Activated T-cell treated with anti-CD3 and anti-CD28 coated beads for 1 hour (primary cell): ENCODE measurements around the gene PSMG2.
"Not testable (repeated sequence)": the region's sequence is repeated elsewhere in the genome, so short reads cannot be mapped to it uniquely, and the experiment has no call there.

ENCODE experiments used
- DNase-seq: peaks from one replicate; pipeline ENCODE4 v3.0.0-alpha.2; 2020; ENCODE audit warnings: low read depth

Gene PSMG2

DNA sequence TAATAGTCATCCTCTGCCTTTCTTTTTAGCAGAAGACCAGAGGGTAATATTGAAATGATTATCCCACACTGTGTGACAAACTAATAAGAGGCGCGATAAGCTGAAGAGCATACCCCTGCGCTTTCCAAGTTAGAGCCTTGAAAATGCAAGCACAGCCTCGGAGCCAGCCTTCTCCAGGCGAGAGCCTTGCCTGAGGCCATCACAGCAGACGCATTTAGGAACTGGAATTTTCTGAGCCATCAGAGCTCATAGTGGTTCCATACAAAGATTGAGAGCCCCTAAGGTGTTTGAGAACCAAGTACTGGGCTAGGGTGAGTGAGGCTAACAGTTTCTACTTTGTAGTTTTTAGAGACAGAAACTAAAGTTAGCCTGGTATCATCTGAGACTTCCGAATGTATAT, 19.9 kb downstream of the PSMG2 start:
- no peak for DNase-seq

DNA sequence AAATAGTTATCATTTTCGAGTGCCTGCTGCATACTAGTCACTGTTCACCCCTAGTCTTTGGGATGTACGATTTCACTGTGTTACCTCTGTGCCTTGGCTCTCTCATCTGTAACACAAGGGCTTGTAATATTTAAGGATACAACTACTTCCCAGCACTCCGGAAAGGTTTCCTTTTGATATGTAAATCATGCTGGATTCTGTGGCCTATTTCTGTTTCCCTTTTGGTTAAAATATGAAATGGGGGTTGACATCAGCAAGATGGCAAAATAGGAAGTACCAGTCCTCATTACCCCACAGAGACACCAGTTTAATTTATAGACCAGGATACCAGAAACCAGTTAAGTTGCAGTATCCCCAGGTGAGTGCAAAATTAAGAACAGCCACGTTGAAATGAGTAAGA, 23.5 kb downstream of the PSMG2 start:
- no peak for DNase-seq

DNA sequence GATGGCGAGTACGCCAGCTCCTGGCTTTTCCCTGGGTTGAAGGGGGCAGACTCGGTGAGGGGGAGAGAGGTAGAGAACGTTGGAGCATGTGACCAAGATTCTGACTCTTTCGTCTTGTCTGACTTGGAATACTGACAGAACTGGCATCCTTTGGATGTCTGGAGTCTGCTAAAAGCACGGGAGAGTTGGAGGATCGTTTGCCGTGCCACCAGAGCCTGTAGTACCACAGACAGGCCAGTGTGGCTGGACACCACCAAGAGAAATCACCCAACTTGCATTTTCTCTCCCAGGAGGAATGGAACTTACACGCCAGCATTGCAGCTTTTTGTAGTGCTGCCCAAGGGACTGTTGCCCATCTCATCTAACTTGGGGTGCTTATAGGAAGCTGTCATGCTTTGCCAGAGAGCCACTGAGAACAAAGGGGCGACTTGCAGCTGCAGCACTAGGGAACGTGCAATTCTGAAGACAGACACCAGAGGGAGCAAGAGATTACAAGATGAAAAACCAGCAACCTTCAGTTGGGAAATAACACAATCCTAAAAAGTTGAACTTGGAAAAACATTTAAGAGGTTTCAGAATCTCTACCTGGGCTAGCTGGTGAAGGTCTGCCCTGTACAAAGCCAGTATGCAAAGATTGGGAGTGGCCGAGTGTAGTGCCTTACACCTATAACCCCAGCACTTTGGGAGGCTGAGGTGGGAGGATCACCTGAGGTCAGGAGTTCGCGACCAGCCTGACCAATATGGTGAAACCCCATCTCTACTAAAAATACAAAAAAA, 24.1 kb downstream of the PSMG2 start:
- DNase-seq: peak; percentile 38

DNA sequence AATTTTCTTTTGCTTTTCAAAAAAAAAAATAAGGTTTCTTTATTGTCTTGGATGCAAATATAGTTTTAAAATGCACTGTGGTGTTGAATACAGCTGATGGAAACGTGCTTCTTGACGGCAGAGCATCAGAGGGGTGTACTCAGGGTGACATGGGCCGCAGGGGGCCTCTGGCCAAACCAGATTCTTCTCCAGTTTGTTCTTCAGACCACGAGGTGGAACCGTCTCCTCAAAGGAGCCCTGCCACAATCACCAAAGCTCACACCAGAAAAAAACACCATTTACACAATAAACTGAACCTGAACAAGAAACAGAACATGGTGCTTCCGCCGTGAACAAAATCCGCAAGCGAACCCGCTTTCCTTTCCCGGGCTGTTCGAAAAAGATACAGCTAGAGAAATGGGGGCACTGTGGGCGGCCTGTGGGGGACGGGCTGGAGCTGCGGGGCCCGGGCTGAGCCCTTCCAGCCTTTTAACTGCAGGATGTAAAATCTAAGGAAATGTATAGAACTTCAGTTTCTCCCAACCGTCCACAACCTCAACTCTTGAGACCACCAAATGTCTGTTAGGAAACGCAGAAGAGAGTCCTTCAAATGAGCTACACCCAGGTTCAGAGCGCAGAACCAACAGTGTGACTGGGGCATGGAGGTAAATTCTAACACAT, 34.5 kb downstream of the PSMG2 start:
- DNase-seq: no peak

DNA sequence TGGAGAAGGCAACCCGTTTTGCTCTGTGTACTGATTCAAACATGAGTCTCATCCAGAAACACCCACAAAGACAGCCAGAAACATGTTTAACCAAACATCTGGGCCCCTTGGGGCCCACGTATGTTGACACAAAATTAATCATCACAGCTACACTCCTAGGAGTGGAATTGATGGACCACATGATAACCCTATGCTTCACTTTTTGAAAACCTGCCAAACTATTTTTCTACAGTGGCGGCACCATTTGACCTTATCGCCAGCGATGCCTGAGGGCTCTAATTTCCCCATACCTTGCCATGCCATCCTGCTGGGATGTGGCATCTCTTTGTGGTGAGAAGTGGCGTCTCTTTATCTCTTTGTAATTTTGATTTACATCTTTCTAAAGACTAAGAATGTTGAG, 38.5 kb downstream of the PSMG2 start:
- DNase-seq: no peak

DNA sequence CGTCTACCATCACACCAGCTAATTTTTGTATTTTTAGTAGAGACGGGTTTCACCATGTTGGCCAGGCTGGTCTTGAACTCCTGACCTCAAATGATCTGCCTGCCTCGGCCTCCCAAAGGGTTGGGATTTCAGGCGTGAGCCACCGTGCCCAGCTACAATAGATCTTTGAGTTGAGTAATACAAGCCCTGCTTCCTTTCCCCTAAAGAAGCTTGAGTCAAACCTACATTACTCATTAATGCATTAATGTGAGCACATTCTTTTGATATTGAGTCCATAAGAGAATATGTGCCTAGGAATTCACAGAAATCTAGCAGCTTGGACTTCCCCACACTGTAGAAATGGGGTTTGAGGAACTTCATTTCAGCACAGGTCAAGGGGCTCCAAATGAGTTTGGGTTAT, 39.6 kb downstream of the PSMG2 start:
- DNase-seq: no peak

DNA sequence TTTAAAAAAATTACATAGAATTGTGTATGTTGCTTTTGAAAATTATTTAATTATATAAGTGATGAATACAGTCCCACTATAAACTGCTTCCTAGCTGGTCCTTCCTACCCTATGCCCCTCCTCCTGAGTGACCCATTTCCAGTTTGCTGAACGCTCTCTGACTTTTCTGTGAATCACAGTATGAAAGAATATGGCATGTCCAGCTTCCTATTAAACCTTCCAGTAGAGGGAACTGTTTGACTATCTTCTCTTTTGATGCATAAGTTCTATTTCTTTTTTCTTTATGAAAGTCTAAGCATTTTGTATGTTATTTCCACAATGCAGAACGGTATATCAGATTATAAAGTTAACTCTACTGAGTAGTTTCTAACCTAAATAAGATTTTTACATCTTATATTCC, 41.3 kb downstream of the PSMG2 start:
- no peak for DNase-seq

DNA sequence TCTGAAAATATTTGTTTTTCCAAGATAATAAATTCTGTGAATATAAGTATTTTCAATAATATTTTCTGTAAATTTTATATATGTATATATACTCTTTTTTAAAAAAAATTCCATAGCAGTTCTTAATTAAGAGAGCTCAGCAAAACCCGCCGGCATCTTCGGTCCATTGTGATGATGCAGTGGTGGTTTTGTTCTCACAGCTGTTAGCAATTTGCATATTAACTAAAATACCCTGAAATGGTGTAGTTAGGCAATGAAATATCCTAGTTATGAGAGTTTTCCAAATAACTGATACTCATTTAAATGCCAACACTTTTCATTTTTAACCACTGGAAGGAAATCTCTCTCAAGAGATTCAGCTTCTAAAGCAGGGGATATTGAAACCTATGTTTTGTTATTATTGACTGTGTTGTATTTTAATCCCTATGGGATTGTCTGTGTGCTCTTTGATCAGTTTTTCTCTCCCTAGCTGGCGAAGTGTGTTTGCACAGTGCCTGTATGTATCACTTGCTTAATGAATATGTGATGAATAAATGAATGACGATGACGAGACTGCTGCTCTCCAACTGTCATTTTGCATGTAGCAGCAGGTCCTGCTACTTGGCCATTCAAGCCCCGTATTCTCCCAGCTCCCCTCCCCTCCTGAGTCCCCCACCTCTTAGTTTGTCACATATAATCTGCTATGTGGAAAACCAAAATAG, 42.4 kb downstream of the PSMG2 start:
- no peak for DNase-seq

DNA sequence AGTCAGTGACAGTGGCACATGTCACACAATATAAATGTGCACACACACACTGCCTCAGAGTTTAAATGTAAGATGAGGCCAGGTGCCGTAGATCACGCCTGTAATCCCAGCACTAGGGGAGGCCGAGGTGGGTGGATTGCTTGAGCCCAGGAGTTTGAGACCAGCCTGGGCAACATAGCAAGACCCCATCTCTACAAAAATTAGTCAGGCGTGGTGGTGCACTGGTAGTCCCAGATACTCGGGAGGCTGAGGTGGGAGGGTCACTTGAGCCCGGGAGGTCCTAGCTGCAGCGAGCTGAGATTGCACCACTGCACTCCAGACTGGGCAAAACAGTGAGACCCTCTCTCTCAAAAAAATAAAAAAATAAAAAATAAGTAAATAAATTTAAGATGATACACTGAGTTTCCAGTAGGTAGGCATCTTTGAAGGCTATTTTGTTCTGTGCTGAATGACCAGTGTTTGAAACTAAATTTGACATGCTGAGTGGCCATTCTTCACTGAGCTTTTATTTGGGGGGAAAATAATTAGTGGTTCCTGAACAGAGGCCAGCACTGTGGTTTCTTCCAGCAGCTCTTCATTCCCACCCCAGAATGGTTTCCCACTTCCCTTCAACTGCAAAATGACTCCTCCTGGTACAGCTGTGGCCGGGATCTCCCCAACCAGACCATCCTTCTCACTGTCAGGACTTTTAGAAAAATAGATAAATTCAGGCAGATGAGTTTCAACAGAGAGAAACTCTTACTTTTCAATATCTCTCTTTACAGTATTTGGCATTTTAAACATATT, 44.9 kb downstream of the PSMG2 start:
- no peak for DNase-seq

DNA sequence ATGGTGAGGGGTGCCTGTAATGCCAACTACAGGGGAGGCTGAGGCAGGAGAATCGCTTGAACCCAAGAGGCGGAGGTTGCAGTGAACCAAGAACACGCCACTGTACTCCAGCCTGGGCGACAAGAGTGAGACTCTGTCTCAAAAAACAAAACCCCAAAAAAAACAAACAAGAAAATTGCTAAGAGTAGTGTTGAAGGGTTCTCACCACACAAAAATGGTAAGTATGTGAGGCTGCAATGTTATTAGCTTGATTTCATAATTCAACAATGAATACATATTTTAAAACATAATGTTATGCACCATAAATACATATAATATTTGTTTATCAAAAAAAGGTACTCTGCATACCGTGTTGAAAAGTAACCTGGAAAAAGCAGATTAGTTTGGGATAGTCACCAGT, 45.8 kb downstream of the PSMG2 start:
- no peak for DNase-seq

DNA sequence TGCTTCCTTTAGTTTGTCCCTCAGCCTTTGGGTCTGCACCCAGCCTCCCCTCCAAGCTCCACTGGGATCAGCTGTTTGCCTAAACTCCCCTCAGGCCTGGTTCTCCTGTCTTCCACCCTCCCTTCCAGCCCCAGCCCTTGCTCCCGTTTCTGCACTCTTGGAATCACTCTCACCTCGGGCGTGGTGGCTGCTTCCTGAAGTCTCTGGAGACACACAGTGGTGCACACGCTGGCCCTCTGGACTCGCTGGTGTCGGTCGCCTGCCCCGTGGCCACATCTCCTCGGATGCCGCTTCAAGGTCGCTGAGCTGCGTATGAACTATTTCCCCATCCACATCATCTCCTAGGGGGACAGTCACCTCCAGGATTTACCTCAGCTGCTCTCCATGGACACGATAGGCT, 46.3 kb downstream of the PSMG2 start:
- DNase-seq: no peak

DNA sequence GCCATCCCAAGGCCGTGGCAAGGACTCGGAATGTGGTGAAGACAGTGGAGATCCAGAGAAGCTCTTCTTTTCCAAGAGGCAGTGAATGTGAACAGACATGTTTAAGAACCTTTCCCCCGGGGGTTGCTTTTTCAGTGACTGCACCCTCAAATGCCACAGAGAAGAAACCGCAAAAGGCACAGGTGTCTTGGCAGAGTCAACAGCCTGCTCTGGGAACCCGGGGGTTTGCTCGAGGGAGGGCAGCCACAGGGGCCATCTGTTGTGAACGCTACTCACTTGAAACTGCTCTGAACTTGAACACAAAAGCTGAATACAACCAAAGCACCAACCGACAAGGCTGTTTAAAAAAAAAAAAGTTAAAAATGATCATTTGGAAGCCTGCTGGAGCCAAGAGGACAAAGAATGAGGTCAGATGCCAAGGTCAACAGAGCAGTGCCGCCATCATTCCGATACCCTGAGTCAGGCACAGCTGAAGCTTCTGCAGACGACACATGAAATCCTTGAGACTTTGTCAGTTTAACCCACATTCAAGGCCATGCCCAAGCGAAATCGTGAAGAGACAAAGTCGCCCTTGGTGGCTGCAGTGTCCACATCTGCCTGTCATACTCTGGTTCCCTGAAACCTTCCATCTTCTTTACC, 47.4 kb downstream of the PSMG2 start:
- no peak for DNase-seq

DNA sequence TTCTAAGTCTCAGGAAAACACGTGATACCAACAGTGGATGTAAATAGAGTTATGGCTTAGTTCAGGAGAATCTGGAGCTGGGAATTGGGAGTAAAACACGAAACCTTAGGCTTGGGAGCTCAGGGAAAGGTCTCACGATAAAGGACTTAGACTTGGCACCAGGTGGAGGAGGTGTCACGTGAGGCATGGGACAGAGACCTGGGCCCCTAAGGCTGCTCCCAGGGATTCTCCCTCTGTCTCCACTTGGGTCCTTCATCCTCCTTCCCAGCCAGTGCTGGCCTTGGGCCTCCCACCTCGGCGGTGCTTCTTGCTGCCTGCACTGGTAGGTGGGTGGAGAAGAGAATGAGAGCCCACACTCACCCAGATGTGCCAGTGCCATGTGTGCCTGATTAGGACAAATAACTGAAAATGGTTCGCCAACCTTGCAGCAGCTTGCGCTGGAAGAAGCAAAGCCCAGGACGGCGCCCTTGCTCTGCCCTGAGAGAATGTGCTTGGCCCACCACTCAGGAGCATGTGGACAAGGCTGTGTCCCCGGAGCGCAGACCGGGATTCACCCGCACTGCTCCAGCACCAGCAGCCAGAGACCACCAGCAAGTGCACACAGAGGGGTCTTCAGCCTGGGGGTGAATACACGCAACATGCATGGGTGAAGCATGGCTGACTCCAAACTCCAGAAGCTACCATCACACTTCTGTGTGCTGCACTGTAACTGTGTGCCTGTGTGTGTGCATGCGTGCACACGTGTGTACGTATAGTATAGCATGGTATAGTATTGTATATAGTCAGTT, 48.1 kb downstream of the PSMG2 start:
- DNase-seq: no peak

DNA sequence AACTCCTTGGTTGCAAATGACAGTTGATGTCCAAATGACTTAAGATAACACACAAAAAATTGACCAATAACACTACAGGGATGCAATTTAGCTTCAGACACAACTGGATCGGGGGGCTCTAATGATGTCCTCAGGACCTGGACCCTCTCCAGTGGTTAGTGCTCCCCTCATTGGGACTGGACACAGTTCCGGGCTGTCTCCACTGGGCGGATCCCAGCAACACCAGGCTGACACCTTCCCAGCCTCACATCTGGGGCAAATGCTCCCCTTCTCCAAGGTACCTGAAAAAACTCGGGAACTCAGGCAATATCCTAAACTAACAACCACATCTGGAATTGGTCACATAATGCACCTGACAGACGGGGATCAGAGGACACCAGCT, 48.7 kb downstream of the PSMG2 start:
- DNase-seq: no peak

DNA sequence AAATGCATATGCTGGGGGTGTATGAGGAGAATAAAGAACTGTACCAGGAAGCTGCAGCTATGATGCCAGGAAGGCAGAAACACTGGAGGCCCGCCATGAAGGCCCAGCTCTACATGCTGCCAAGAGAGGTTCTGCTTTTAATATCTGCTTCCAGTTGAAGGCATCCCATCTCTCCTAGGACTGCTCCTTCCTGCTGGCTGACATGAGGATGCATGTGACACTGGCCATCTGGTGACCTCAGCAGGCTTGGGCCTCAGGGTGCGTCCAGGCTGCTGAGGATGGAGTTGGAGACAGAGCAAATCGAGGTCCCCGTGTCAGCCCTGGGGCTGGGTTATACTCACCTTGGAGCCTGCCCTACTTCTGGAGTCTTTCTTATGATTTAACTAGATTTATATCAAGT, 49.0 kb downstream of the PSMG2 start:
- no peak for DNase-seq

DNA sequence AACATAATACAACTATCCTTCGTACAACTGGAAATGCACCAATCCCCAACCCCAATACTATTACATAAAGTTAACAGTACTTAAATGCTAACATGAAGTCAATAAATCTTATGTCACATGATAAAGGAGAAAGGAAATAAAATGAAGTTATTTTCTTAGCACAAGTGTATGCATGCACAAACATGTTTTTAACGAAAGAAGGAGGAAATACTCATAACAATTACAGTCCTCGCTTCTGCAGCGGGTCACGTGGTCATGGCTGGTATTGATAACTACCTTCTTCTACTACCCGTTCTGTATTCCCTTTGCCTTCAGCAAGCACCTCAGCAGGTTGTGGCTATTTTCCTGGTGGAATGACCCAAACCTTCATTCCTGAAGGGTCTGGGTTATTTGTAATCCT, 51.7 kb downstream of the PSMG2 start:
- no peak for DNase-seq

DNA sequence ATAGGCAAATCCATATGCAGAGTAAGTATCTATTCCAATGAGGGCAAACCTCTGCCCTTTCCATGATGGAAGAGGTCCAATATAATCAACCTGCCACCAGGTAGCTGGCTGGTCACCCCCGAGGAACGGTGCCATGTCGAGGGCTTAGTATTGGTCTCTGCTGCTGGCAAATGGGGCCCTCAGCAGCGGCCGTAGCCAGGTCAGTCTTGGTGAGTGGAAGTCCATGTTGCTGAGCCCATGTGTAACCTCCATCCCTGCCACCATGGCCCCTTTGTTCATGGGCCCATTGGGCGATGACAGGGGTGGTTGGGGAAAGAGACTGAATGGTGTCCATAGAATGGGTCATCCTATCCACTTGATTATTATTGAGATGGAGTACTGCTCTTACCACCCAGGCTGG, 52.8 kb downstream of the PSMG2 start:
- DNase-seq: not testable (repeated sequence)

DNA sequence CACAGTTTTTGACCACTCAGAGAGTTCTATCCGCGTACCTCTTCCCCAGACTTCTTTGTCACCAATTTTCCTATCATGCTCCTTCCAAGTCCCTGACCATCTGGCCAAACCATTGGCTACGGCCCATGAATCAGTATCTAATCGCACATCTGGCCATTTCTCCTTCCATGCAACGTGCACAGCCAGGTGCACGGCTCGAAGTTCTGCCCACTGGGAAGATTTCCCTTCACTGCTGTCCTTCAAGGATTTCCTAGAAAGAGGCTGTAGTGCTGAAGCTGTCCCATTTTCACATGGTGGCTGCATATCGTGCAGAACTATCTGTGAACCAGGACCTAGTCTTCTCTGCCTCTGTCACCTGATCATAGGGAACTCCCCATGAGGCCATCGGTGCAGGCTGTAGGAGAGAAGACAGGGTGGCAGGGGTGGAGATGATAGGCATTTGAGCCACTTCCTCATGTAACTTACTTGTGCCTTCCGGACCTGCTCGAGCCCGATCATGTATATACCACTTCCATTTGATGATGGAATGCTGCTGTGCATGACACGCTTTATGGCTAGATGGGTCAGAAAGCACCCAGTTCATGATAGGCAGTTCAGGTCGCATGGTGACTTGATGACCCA, 53.9 kb downstream of the PSMG2 start:
- DNase-seq: not testable (repeated sequence)

DNA sequence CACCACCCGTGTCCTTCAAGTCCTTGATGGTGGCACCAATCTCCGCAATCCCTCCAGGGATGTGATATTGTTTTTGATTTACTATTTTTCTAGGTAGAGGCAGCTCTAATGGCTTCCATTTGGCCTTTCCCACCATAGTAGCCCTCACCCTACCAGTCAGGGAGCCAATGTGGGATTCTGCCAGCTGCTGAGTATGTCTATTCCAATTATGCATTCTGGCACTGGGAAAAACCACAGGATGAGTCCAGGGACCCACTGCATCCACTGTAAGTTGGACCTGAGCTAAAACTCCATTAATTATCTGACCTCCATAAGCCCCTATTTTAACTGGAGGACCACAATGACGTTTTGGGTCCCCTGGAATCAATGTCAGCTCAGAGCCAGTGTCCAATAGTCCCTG, 55.7 kb downstream of the PSMG2 start:
- not testable (repeated sequence) for DNase-seq

DNA sequence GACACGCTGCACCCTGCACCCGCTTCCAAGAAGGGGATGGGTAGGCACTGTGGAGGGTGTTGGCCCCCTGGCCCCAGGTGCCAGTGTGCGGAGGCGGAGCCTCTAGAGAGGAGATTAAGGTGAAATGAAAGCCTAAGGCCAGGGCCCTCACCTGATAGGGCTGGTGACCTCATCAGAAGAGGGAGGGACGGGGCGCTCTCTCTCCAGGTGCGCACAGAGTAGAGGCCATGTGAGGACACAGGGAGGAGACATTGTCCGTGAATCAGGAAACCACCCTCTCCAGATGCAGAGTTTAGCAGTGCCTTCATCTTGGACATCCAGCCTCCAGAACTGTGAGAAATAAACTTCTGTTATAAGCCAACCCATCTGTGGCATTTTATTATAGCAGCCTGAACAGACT, 62.3 kb downstream of the PSMG2 start:
- no peak for DNase-seq

DNA sequence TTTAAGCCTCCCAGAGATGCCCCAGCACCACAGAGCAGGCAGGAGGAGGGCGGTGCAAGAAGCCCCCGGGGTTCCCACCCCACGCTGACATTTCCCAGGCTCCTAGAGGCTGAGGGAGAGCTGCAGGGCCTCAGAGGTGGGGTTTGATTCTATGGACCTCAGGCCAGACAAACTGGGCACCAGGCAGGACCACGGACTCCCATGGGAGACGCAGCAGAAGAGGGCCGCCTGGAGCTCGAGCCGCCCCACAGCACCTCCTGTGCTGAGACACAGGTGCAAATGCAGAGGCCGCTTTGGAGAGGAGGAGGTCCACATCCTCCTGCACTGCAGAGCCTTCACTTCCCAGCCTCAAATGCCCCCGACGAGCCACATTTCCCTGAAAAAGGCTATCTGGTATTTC, 62.7 kb downstream of the PSMG2 start:
- no peak for DNase-seq
